Glutamatergic neuron (in vitro differentiated cells): ENCODE data around the gene ZNF580. TPM values are rescaled to one million over a fixed set of nuclear protein-coding genes. Genes with fewer than 3 reads are reported as not detected.
A peak's percentile ranks its signal among the peaks of the same experiment; 100 is the strongest.

Source experiments
- DNase-seq: peaks from one replicate; pipeline ENCODE4 v3.0.0; 2022
- H3K27ac Mint-ChIP-seq: one replicate; pipeline ENCODE4 v1.8.0; 2020; ENCODE audit warnings: mild to moderate bottlenecking, mixed read lengths, inconsistent platforms; ENCODE audit not compliant: unreplicated experiment
- H3K27me3 Mint-ChIP-seq: one replicate; pipeline ENCODE4 v1.8.0; 2020; ENCODE audit warnings: mild to moderate bottlenecking, moderate library complexity, mixed read lengths, inconsistent platforms; ENCODE audit not compliant: unreplicated experiment
- H3K36me3 Mint-ChIP-seq: one replicate; pipeline ENCODE4 v1.8.0; 2020; ENCODE audit warnings: mild to moderate bottlenecking, mixed read lengths, inconsistent platforms; ENCODE audit not compliant: unreplicated experiment
- H3K4me1 Mint-ChIP-seq: one replicate; pipeline ENCODE4 v1.8.0; 2020; ENCODE audit warnings: mild to moderate bottlenecking, low read depth, mixed read lengths, inconsistent platforms; ENCODE audit not compliant: unreplicated experiment
- H3K4me3 Mint-ChIP-seq: one replicate; pipeline ENCODE4 v1.8.0; 2020; ENCODE audit warnings: mild to moderate bottlenecking, mixed read lengths, inconsistent platforms; ENCODE audit not compliant: unreplicated experiment
- H3K9me3 Mint-ChIP-seq: one replicate; pipeline ENCODE4 v1.8.0; 2020; ENCODE audit warnings: mild to moderate bottlenecking, moderate library complexity, mixed read lengths, inconsistent platforms; ENCODE audit not compliant: unreplicated experiment
- CTCF ChIP-seq: fragments of 200-600 bp; sonication (generic); IDR thresholded peaks from one replicate; pipeline ENCODE4 v1.5.0; 2021; ENCODE audit not compliant: partially characterized antibody, unreplicated experiment
- total RNA-seq: library from RNA; stranded (reverse); fragmentation: NEBNext Ultra II Directional; extraction: Animal tissue kit (Norgen Biotek cat#: 25700); gene quantifications from one replicate; pipeline ENCODE4 v1.2.1, GENCODE V29; 2021; ENCODE audit not compliant: unreplicated experiment

The ZNF580 gene
- total RNA-seq, 1 donor from 2014 or later, result 43.6 TPM

- H3K4me1 Mint-ChIP-seq, result peaks cover 11% of the 10 kb centered on the region
- no peak overlapping the region for H3K4me3 Mint-ChIP-seq
- no peak for DNase-seq
- H3K36me3 Mint-ChIP-seq, result no peaks in the 10 kb centered on the region
- no peak for TF ChIP-seq CTCF
- H3K27me3 Mint-ChIP-seq, result peaks cover 15% of the 10 kb centered on the region
- peaks cover 24% of the 10 kb centered on the region for H3K9me3 Mint-ChIP-seq
- H3K27ac Mint-ChIP-seq, result no peak overlapping the region
Measured at GRCh38 chr19:55669418-55670279, 28.8 kb downstream of the ZNF580 start.

GRCh38 chr19:55670280-55671053 is 29.7 kb downstream of the ZNF580 start:
- Mint-ChIP-seq H3K36me3 (no peaks in the 10 kb centered on the region), H3K27ac (peak overlapping the region; percentile 64), H3K4me3 (no peak overlapping the region), H3K27me3 (peaks cover 15% of the 10 kb centered on the region), H3K4me1 (peaks cover 11% of the 10 kb centered on the region), H3K9me3 (peaks cover 25% of the 10 kb centered on the region)
- no peak for DNase-seq
- TF ChIP-seq CTCF, result no peak

- Mint-ChIP-seq H3K9me3 (peaks cover 27% of the 10 kb centered on the region), H3K27me3 (peaks cover 15% of the 10 kb centered on the region), H3K27ac (no peak overlapping the region), H3K4me3 (peak overlapping the region; percentile 13), H3K36me3 (no peaks in the 10 kb centered on the region), H3K4me1 (peaks cover 13% of the 10 kb centered on the region)
- no peak for DNase-seq
- TF ChIP-seq CTCF, result no peak
Measured at GRCh38 chr19:55671054-55671378, 30.2 kb downstream of the ZNF580 start.

- H3K4me1 Mint-ChIP-seq, result peaks cover 20% of the 10 kb centered on the region
- H3K27ac Mint-ChIP-seq, result peak overlapping the region; percentile 85
- H3K9me3 Mint-ChIP-seq, result peaks cover 24% of the 10 kb centered on the region
- no peak for DNase-seq
- peaks cover 18% of the 10 kb centered on the region for H3K27me3 Mint-ChIP-seq
- no peaks in the 10 kb centered on the region for H3K36me3 Mint-ChIP-seq
- TF ChIP-seq CTCF, result no peak
- H3K4me3 Mint-ChIP-seq, result peak overlapping the region; percentile 25
Measured at GRCh38 chr19:55672418-55672817, 31.6 kb downstream of the ZNF580 start.

- Mint-ChIP-seq H3K27me3 (peaks cover 18% of the 10 kb centered on the region), H3K36me3 (no peaks in the 10 kb centered on the region), H3K9me3 (peaks cover 24% of the 10 kb centered on the region), H3K4me3 (peak overlapping the region; percentile 25), H3K4me1 (peaks cover 20% of the 10 kb centered on the region), H3K27ac (peak overlapping the region; percentile 22)
- TF ChIP-seq CTCF, result no peak
- DNase-seq, result no peak
Measured at GRCh38 chr19:55673465-55673864, 32.7 kb downstream of the ZNF580 start.
